Measurements from ENCODE around the gene ELMO1. TPM values are rescaled to one million over a fixed set of nuclear protein-coding genes. Genes with fewer than 3 reads are reported as not detected.

The ELMO1 gene
- total RNA-seq, 1 experiment from 2014 or later, result 7.8 TPM

DNA sequence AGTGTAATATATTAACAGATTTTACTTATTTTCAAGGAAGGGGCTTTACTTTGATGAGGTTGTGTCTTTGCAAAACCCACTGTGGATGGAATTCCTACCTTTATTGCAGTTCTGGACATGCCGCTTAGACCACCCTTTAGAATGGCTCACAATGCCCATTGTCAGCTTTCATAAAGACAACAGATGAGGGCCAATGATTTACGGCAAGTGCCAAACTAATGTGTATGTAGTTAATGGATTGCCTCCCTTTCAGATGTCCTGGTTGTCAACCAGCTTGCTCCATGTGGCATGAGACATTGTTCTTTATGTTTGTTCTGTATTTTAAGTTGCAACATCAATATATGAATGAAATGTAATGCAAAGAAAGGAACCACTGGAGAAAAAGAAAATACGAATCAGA is 35.0 kb upstream of the ELMO1 start:
- no peak for DNase-seq
- Mint-ChIP-seq H3K4me1 (peaks cover 12 to 15% of the 10 kb centered on the region in 2 experiments), H3K36me3 (ENCODE audit: insufficient read depth in 1 of 3, low read depth in 3 of 3) (peaks cover 0 to 18% (median 13%) of the 10 kb centered on the region in 3 experiments; a peak in 4 of 7 replicates), H3K4me3 (no peak overlapping the region), H3K27me3 (ENCODE audit: low read depth) (no peaks in the 10 kb centered on the region), H3K9me3 (peaks cover 12 to 13% of the 10 kb centered on the region in 2 experiments), H3K27ac (no peak overlapping the region)
- Histone ChIP-seq H2AK5ac (ENCODE audit: insufficient read length, low read length) (no peak overlapping the region), H2BK12ac (ENCODE audit: insufficient read length, low read depth, low read length) (no peak overlapping the region), H4K91ac (ENCODE audit: insufficient read length, low read depth, low read length) (no peak overlapping the region), H3K9ac (ENCODE audit: extremely low read depth, insufficient read length, low read length) (no peak overlapping the region), H3K14ac (ENCODE audit: insufficient read depth, low read length) (no peak overlapping the region), H3K4ac (ENCODE audit: low read depth, low read length) (no peak overlapping the region), H3K9me3 (ENCODE audit: control insufficient read depth, low read depth, low read length) (no peaks in the 10 kb centered on the region), H3K18ac (ENCODE audit: insufficient read length, low read depth, low read length) (no peak overlapping the region), H4K8ac (replicated peaks; ENCODE audit: insufficient read length, low read depth, low read length) (no peak overlapping the region), H3K56ac (ENCODE audit: insufficient read length, low read depth, low read length) (no peak overlapping the region), H3K27me3 (ENCODE audit: insufficient read depth, low read length) (no peaks in the 10 kb centered on the region), H3K4me1 (ENCODE audit: insufficient read depth, low read length) (peaks cover 8% of the 10 kb centered on the region; the same call in 1 of the 2 replicates), H2BK5ac (ENCODE audit: insufficient read length, low read length) (no peak overlapping the region), H3K79me2 (ENCODE audit: insufficient read depth, low read length) (no peaks in the 10 kb centered on the region), H2BK120ac (ENCODE audit: low read depth, low read length, poor library complexity, severe bottlenecking) (no peak overlapping the region), H3T11ph (ENCODE audit: low read length) (no peak overlapping the region), H3K79me1 (ENCODE audit: insufficient read depth, low read depth, low read length, poor library complexity, severe bottlenecking) (no peaks in the 10 kb centered on the region), H3K23me2 (ENCODE audit: insufficient read length, low read depth, low read length, poor library complexity, severe bottlenecking) (no peaks in the 10 kb centered on the region), H3K4me2 (ENCODE audit: insufficient read depth, insufficient read length, low read length) (no peak overlapping the region), H4K20me1 (ENCODE audit: control insufficient read depth, insufficient read depth, insufficient read length) (no peaks in the 10 kb centered on the region), H3K23ac (ENCODE audit: insufficient read length, low read depth, low read length) (no peak overlapping the region), H2BK15ac (ENCODE audit: low read depth, low read length) (no peak overlapping the region), H2AFZ (ENCODE audit: low read length) (no peak overlapping the region), H3K27ac (ENCODE audit: insufficient read length, low read depth, low read length) (no peak overlapping the region), H2BK20ac (ENCODE audit: low read depth, low read length, poor library complexity, severe bottlenecking) (no peak overlapping the region), H4K5ac (ENCODE audit: insufficient read length, low read depth, low read length) (no peak overlapping the region)
- TF ChIP-seq, protein P1, sequence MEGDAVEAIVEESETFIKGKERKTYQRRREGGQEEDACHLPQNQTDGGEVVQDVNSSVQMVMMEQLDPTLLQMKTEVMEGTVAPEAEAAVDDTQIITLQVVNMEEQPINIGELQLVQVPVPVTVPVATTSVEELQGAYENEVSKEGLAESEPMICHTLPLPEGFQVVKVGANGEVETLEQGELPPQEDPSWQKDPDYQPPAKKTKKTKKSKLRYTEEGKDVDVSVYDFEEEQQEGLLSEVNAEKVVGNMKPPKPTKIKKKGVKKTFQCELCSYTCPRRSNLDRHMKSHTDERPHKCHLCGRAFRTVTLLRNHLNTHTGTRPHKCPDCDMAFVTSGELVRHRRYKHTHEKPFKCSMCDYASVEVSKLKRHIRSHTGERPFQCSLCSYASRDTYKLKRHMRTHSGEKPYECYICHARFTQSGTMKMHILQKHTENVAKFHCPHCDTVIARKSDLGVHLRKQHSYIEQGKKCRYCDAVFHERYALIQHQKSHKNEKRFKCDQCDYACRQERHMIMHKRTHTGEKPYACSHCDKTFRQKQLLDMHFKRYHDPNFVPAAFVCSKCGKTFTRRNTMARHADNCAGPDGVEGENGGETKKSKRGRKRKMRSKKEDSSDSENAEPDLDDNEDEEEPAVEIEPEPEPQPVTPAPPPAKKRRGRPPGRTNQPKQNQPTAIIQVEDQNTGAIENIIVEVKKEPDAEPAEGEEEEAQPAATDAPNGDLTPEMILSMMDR (conservative IDR thresholded peaks at IDR 0.05), result no peak
- WGBS (ENCODE audit: extremely low coverage, insufficient read length, low lambda C conversion rate), result no CpG with 5 or more reads among the region's 3 CpGs
